HG02759 (cell line): ENCODE results near the gene FLYWCH1.
A peak's percentile ranks its signal among the peaks of the same experiment; 100 is the strongest.

ENCODE experiments used
- ATAC-seq: cut with Tn5 transposase; IDR thresholded peaks from one replicate; pipeline ENCODE4 v1.9.1; 2021; ENCODE audit warnings: mild to moderate bottlenecking, moderate library complexity; ENCODE audit not compliant: unreplicated experiment

Gene FLYWCH1

DNA sequence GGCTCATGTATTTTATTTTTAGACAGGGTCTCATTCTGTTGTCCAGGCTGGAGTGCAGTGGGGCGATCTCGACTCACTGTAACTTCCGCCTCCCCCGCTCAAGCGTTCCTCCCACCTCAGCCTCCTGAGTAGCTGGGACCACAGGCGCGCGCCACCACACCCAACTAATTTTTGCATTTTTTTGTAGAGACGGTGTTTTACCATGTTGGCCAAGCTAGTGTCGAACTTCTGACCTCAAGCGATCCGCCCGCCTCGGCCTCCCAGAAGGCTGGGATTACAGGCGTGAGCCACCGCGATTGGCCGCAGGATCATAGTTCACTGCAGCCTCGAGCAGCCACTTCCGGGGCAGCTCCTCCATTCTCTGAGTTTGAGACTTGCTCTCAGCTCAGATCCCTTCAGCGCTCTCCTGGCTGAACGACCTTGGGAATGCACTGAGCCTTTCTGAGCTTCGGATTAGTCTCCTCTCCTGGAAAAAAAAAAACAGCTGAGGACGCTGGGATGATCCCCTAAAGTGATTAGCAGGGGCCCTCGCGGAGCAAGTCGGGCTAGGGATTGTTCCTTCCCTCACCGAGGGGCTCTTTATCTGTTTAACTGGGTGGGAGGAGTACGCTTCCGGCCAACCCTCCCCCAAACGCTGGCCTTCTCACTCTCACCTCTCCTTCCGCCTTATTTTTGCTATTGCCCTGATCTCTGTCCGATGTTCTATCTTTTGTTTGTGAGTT is 69.6 kb downstream of the FLYWCH1 start:
- peak; percentile 1 for ATAC-seq

DNA sequence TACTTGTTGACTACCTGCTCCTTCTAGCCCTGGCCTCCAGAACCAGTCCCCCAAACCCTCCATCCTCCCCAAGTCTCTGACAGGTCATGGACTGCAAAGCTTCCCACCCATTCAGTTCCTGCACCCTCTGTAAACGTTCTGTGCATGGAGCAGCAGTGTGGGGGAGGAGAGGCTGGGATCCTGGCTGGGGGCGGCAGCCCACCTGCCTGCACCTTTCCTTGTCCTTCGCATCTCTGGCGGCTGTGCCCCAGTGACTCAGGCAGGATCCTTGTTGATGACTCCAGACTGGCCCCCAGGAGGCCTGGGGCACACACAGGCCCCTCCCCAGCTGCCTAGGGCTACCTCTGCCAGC is 70.1 kb downstream of the FLYWCH1 start:
- ATAC-seq = no peak

DNA sequence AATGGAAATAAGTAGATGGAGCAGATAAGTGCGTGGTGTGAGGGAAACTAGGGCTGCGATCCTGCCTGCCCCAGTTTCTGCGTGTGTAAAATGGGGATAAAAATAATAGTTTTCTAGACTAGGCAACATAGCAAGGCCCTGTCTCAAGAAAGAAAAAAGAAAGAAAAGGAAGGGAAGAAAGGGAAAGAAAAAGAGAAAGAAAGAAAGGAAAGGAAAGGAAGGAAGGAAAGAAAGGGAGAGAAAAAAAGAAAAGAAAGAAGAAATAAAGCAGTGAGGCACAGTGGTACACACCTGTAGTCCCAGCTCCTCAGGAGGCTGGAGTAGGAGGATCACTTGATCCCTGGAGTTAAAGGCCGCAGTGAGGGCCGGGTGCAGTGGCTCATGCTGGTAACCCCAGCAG is 70.7 kb downstream of the FLYWCH1 start:
- ATAC-seq = no peak

DNA sequence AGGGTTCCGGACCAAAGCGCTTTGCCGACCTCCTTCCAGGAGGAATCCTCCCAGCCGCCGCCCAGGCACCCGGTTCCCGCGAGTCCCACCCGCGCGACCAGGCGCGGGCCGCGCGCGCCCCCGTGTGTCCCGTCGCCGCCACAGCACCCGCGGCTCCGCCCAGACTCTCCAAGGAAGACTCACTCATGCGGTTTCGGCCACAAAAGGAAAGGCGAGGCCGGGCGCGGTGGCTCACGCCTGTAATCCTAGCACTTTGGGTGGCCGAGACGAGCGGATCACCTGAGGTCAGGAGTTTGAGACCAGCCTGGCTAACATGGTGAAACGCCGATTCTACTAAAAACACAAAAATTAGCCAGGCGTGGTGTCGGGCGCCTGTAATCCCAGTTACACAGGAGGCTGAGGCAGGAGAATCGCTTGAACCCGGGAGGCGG is 72.0 kb downstream of the FLYWCH1 start:
- no peak for ATAC-seq

DNA sequence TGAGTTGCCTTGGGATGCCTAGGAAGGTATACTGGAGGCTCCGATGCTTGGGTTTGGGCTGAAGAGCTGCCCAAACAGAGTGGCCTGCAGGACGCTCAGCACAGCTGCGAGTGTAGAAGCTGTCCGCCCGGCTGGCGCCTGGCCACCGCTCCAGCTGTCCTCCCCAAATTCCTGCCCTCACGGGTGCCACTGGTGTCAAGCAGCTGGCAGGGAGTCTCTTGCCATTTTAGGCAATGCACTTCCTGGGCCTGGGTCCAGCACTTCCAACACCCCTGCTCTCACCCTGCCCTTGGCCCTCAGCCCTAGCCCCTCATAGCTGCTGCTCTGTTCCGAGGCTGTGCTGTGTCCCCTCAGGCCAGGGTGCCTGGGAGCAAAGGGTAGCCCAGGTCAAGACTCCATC is 73.7 kb downstream of the FLYWCH1 start:
- ATAC-seq = no peak

DNA sequence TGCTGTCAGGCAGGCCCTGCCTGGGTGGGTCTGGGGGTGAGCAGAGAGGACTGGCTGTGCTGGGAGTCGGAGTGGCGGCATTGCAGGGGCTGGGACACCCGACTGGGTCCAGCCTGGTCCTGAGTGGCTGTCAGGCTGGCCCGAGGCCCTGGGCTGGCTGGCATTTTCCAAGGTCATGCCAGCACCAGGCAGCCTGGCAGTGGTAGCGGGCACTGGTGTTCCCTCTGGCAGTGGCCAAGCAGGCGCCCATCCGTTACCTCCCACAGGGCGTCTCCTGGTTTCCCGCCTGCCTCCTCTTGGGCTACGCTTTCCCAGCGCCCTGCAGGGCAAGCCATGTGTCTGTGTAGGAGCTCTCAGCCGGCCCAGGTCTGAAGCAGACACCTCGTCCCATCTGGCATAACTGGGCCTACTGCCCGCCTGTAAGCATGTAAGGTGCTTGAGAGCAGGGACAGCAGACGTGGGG is 74.2 kb downstream of the FLYWCH1 start:
- no peak for ATAC-seq

DNA sequence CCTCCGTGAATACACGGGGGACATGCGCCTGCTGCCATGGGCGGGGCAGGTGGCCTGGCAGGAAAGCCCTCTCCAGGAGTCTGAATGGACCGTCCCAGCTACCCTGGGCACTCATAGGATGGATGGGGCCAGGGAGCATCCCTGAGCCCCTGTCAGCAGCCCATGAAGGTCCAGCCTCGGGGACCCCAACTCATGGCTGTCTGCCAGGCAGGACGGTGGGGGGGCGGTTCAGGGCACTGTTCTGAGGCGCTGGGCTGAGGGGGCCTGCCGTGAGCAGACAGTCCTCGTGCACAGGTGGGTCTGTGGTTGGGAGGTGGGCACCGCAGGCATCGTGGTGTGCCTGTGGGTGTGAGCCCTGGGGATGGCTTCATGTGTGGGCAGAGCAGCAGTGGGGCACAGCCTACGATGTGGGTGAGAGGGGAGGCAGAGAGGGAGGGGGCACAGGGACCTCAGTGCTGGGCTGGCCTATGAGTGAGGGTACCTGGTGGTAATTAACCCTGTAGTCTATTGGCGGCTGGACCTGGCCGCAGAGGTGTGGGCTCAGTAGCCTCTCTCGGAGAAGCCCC is 75.0 kb downstream of the FLYWCH1 start:
- no peak for ATAC-seq

DNA sequence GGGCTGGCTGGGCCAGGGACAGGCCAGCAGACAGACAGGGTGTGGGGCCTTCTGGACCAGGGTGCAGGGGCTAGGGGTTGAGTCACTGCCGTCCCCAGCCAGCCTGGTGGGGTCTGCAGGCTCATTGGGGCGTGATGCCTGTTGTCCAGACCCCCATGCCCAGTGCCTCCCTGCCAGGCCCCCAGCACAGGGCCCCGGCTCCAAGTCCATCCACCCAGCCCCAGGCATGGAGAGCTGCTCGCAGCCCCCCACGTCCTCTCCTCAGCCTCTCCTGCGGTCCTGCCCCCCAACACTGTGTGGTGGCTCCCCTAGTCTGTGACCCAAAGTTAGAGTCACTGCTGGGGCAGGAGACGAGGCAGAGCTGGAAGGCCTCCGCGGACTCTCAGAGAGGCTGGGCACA is 75.6 kb downstream of the FLYWCH1 start:
- no peak for ATAC-seq

DNA sequence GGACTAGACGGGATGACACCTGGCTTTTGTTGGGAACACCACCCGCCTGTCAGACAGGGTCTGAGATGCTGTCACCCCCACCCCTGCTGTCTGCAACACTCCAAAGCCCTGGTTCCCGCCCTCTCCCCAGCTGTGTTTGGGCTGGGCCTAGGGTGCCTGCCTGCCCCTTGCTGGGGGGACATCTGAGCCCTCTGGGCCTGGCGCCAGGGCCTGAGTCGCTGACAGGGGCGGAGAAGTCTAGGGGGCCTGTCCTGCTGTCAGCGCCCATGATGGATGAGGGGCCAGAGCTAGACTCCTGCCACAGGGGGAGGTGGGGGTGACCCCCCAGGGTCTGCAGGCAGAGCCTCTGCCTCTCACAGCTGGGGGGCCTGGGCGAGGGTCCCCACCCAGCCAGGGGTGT is 76.1 kb downstream of the FLYWCH1 start:
- no peak for ATAC-seq

DNA sequence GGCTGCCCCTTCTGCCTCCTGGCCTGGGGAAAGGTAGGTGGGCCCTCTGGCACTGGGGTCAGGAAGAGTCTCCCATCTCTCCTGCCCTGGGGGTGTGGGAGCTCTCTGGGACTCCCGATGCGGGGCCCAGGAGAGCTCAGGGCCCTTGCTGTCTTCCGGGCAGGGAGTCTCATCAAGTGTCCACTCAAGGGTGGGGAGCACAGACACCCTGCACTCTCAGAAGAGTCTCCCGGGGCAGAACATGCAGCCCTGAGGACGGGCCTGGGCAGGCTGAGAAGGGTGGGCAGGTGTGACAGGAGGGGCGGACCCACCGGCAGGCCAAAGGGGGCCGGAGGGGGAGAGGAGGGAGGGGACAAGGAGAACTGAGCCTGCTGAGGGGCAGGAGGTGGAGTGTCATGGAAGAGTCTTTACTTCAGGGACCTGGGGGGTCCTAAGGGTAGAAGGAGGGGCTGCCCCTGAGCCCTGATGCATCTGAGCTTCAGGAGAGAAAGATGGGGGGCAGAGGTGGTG is 76.9 kb downstream of the FLYWCH1 start:
- ATAC-seq = no peak

DNA sequence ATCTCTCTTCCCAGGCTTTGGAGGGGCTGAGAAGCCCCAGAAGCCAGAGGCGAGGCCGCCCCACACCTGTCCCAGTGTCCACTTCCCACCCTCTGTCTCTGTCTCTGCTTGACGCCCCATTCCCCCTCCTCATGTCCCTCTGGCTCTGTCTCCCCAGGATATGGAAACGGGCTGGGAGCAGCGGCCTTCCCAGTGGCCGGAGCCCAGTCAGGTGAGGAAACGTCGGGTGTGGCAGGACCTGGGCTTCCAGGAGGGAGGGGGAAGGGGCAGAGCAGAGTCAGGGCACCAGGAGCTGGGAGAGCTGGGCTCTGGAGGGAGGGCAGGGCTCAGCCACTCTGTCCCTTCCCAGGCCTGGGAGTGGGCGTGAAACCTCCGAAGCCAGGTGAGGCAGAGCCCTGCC is 79.2 kb downstream of the FLYWCH1 start:
- no peak for ATAC-seq

DNA sequence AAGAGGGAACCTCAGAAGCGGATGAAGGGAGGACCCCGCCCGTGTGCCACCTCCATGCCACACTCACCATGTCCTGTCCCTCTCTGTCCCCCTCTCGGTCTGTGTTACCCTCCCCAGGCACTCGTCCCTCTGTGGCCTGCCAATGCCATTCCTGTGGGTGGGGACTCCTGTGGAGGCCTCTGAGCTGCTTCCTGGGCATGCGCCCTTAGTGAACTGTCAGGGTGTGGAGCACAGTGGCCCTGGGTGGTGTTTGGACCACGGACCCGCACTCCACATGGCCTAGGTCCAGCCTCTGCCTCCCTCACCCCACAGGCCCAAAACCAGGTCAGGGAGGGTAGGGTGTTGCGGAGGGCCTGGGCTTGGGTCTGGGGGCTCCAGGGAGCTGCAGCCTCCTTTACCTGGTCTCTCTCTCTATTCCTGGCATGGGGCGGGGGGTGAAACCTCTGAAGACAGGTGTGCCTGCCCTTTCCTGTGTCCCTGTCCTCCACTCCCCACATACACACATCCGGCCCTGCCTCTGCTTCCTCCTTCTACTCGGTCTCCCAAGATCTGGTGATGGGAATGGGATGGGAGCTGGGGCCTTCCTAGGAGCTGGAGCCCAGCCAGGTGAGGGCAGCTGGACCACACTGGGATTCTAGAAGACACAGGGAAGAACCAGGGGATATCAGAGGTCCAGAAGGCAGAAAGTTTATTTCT is 80.0 kb downstream of the FLYWCH1 start:
- no peak for ATAC-seq

DNA sequence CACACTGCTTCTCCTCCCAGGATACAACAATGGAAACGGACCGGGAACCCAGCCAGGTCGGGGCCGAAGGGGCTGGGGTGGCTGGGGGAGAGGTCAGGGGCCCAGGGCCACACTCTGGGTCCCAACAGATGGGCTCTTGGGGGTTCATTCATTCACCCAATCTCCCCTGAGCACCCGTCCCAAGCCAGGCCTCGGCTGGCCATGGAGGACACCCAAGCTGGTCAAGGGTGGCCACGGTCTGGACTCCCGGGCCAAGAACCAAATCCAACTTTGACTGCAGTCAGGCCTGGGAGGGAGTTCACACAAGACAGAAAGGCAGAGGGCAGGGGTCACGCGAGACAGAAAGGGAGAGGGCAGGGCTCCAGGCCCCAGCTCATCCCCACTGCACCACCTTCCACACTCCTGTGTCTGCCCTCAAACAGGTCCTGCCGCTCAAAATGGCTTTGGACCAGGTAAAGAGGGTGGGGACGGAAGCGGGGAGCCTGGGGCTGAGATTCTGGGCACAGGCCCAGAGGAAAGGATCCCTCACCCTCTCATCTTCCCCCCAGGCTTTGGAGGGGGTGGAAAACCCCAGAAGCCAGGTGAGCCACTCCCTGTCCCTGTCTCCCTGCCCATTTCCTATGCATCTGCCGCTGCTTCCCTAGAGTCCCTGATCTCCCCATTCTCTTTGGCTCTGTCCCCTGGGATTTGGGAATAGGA is 80.8 kb downstream of the FLYWCH1 start:
- ATAC-seq = no peak

DNA sequence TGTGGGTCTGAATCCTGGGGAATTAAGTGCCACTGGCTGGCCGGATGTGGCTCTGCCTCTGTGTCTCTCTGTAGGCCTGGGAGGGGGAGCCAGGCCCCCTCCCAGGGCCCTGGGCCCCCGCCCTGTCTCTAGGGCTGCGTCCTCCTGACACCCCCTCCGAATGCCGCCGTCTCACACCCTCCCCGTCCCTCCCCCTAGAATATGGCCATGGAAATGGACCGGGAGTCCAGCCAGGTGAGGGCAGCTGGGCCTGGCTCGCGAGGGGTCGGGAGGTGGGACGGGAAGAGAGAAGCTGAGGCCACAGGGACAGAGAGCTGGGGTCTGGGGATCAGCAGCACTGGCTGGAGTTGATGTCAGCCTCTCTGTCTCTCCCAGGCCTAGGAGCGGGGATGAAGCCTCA is 84.6 kb downstream of the FLYWCH1 start:
- no peak for ATAC-seq

DNA sequence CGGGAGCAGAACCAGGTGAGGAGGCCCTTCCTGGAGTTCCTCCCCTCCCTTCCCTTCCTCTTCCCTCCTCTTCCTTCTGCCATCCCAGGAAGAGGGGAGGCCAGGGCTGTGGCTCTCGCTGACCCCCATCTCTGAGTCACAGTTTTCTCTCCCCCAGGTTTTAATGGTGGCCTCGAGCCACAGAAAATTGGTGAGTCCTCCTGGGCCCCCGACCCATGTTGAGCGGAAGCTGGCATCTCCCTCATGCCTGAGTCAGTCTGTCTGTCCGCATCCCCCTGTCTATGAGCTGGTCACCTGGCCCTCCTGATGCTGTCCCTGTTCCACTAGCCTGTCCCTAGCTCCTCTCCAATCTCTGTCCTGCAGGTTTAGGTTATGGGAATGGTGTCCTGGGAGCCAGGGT is 88.2 kb downstream of the FLYWCH1 start:
- no peak for ATAC-seq

DNA sequence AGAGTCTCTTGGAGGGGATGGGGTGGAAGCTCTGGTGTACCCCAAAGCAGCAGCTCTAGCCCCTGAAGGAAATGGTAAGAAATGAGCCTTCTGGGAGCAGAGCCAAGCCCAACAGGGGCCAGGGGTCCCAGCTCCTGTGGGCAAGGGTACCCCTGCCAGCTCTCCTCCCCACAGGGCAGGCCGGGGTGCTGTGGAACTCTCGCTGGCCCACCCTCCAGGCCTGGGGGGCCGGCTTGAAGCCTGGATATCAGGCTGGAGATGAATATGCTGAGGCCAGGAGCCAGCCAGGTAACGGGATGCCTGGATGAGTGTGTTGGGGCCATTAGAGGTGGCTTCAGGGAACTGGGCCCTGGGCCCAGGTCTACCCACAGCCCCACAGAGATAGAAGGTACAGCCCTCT is 88.8 kb downstream of the FLYWCH1 start:
- no peak for ATAC-seq
